Activated CD8-positive, alpha-beta memory T cell treated with anti-CD3 and anti-CD28 coated beads for 36 hours (primary cell): ENCODE results near the gene POFUT2. TPM values are rescaled to one million over a fixed set of nuclear protein-coding genes. Genes with fewer than 3 reads are reported as not detected.

Source experiments
- CTCF ChIA-PET: fragments of 350-600 bp; sonication (Branson Sonifier 250); formaldehyde crosslinking; loops from one replicate; lab custom pipeline; 2021; ENCODE audit warnings: antibody characterized with exemption; lab: Charles Lee
- POLR2A ChIA-PET: fragments of 350-600 bp; sonication (Branson Sonifier 250); formaldehyde crosslinking; loops from one replicate; lab custom pipeline; 2021; ENCODE audit warnings: antibody characterized with exemption; lab: Charles Lee
- total RNA-seq, 2 experiments: library from RNA; stranded (reverse); gene quantifications; one replicate each; pipeline ENCODE4 v1.2.3, GENCODE V29; 2021

Gene POFUT2
- total RNA-seq, 2 experiments from 2014 or later = 13.2 to 13.4 TPM

DNA sequence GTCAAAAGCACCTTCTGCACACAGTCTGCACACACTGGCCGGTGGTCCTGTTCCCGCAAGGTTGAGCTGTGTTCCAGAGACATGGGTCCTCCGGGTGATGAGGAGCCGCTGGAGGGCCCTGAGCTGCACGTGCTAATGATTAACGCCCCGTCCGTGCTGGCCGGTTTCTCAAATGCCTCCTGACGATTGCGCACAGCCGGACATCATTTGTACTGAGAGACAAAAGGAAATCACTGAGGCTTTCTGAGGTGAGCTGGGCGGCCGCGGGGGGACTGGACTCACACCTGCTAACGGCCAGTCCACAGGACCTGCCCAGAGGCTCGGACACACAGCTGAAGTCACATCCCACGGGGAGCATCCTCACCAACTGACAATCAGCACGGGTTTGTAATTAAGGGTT lies 29.2 kb downstream of the POFUT2 start:
- ChIA-PET CTCF (interaction anchor here (0.8 to 1.3 kb wide), 2 partner anchors 12 to 118 kb away, joined by 3 to 5 read pairs; no protein-coding TSS in a partner anchor), POLR2A (no interaction called here)

- CTCF ChIA-PET = interaction anchor here (0.8 to 1.3 kb wide), 2 partner anchors 13 to 117 kb away, joined by 3 to 5 read pairs; no protein-coding TSS in a partner anchor
- POLR2A ChIA-PET = no interaction called here
Observed at GRCh38 chr21:45257673-45258341, 29.9 kb downstream of the POFUT2 start.

- POLR2A ChIA-PET = no interaction called here
Observed at GRCh38 chr21:45256912-45257672, 30.6 kb downstream of the POFUT2 start.

DNA sequence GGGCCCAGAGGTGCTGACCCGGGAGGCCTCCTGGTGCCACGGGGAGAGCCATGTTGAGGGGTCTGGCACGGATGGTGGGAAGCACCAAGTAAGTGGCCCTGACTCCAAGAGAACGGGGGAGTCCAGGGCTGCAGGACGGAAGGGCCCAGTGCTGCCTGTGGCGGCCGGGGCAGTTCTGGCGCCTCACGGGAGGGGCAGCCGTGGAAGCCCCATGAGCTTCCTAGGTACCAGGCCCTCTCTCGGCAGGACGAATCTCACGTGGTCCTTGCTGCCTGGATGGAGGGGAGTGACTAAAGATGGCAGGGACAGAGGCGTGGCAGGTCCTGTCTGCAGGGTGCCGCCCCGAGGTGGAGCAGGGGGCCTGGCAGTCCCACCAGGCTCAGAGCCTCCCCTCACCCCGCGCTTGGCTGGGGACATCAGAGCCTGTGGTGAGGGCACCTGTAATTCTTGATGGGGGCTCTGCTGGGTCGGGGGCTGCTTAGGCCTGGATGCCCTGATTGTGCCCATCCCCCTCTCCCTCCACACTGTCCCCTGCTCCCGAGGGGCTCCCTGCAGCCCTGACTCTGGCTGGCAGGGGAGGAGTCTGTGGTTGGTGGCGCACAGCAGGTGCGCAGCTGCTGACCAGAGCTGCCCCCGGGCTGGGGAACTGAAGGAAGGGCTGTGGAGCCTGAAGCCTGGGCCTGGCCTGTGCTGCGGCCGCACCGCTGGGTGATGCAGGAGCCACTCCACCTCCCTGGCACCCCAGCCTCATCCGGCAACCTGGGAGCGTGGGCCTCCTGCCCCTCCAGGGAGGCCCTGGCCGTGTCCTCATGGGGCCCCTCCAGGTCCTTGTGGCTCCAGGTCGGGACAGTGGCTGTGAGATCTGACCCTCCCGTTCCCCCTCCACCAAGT lies 31.4 kb downstream of the POFUT2 start:
- ChIA-PET POLR2A (no interaction called here), CTCF (no interaction called here)

More at GRCh38 chr21:45256912-45257672, 30.6 kb downstream of the POFUT2 start:
- CTCF ChIA-PET = interaction anchor here (0.5 to 1.3 kb wide), 2 partner anchors 13 to 48 kb away, joined by 3 to 5 read pairs; no protein-coding TSS in a partner anchor

DNA sequence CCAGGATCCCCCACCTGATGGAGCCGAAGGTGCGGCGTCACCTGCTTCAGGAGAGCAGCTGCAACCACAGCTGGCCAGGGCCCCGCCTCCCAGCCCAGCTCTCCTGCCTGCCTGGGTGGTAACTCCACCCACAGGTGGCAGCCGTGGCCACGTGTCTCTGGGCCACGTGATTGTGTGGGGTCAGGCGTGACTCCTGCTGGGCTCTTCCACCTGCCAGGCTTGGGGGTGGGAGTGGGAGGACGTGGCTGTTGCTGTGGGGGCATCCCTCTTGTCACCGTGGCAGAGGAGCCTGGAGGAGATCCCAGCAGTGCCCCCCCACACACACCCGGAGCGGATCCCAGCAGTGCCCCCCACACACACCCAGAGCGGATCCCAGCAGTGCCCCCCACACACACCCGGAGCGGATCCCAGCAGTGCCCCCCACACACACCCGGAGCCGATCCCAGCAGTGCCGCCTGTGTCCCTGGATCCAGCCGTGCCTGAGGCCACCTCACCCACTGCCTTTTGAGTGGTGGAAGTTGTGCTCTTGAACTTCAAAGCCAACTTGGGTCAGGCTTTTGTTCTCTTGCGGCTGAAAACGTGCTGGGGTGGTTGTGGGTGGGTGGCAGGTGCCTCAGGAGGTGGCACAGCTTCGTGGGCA lies 32.2 kb downstream of the POFUT2 start:
- POLR2A ChIA-PET = no interaction called here
- CTCF ChIA-PET = no interaction called here

DNA sequence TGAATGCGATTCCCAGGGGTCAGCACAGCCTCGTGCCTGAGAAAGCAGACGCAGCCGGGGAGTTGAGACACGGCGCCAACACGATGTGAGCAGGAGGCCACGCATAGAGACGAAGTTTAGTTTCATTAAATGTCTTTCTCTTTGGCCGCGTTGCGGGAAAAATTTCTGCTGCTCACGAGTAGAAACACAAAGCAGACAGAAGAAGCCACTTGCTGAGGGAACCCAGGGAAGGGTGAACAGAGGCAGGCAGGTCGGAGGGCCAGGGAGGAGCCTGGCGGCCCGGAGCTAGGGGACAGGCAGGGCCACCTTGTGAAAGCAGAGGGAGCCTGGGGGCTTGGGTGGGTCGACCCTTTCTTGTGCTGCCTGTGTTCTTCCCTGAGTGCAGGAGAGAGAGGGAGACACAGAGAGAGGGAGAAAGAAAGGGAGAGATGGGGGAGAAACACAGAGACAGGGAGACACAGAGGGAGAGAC lies 33.2 kb downstream of the POFUT2 start:
- POLR2A ChIA-PET = interaction anchor here (0.7 kb wide), 1 partner anchor 180 kb away, joined by 11 read pairs; no protein-coding TSS in a partner anchor
- CTCF ChIA-PET = no interaction called here

GRCh38 chr21:45253633-45254459 lies 33.8 kb downstream of the POFUT2 start:
- ChIA-PET POLR2A (no interaction called here), CTCF (no interaction called here)

- ChIA-PET POLR2A (no interaction called here), CTCF (no interaction called here)
Observed at GRCh38 chr21:45253180-45253579, 34.5 kb downstream of the POFUT2 start.

GRCh38 chr21:45252448-45252925 lies 35.2 kb downstream of the POFUT2 start:
- ChIA-PET CTCF (no interaction called here), POLR2A (no interaction called here)

DNA sequence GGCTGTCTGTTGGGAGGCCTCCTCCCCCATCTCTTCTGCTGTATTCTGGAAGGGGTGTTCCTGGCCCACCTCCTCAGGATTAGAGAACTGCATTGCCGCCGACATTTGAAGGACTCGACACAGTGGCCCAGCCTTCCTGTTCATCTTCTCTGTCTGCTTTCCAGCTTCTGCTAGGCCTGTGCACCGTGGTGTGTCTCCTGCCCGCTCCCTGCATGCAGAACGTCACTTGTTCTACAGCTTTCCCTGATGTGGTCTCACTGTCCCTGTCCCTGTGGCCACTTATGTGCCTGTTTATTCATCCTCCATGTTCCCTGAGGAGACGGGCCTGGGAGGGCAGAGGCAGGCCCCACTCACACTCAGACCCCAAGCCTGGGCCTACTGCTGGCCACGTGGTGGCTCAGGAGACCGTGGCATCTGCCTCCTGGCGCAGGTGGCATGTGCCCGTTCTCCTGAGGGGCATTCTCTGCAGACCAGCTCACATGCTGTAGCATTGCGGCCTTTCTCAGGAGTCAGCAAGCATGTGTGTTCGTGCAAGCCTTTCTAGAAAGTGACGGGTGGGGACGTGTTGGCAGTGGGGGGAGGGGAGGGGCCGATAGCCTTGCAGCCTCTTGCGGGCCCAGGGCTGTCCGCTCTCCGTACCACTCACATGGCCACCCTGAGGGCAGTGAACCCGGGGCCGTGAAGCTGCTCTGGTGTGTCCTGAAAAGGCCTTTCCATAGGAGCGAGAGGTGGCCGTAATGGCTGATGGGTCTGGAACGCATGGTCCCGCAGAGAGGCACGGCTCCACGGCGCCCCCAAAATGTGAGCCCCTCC lies 35.9 kb downstream of the POFUT2 start:
- POLR2A ChIA-PET = no interaction called here
- CTCF ChIA-PET = interaction anchor here (0.6 kb wide), 1 partner anchor 123 kb away, joined by 3 read pairs; no protein-coding TSS in a partner anchor

DNA sequence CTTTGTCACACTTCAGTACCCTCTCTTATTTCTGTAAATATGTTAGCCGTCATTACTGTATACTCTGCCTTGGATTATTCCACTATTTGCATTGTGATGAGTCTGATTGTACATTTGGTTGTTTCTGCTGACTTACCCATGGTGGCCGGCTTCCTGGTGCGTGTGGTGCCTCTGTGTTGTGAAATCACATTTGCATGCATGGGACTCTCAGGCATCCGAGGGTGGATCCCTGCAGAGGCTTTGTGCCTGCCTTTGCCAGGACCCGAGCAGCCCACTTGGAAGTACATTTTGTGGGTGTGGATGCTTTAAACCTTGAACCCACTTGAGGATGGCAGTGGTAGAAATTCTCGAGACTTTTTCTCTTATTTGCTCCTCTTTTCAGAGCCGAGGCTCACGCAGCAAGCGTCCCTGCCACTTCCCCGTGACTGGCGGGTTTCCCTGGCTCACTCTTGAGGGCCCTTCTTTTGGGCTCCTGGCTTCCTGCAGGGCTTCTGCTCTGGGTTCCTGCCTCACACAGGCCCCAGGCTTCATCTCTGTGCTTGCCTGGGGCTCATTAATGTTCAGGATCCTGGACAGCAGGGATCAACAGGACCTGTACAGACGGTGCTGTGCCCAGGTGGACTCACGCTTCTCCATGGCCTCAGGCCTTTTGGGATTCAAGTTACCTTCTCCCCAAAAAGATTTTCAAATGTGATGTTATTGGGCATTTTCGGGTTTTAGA lies 36.6 kb downstream of the POFUT2 start:
- ChIA-PET POLR2A (no interaction called here), CTCF (interaction anchor here (0.6 kb wide), 1 partner anchor 122 kb away, joined by 3 read pairs; no protein-coding TSS in a partner anchor)

DNA sequence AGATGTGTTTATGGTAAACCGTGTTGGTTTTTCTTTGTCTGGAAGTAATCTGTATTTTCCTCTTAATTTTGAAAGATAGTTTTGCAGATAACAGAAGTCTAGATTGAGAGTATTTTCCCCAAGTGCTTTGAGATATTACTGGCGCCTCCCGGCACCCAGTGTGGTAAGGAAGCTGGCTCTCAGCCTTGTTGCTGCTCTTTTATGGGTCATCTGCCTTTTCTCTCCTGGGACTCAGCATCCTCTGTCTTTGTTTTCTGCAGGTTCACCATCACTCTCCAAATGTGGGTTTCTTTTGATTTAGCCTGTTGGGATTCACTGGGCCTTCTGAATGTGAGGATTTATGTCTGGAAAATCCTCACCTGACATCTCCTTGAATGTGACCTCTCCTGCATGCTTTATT lies 37.4 kb downstream of the POFUT2 start:
- ChIA-PET CTCF (no interaction called here), POLR2A (no interaction called here)

DNA sequence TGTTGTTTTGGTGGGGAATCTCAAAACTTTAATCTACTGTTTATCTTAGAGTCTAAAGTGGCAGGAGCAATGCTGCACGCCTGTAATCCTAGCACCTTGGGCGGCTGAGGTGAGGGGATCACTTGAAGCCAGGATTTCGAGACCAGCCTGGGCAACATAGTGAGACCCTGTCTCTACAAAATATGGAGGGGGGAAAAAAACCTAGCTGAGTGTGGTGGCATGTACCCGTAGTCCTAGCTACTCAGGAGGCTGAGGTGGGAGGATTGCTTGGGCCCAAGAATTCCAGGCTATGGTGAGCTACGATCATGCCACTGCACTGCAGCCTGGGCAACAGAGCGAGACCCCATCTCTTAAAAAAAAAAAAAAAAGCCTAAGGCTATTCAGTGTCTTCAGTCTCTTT lies 38.1 kb downstream of the POFUT2 start:
- CTCF ChIA-PET = no interaction called here
- POLR2A ChIA-PET = no interaction called here

DNA sequence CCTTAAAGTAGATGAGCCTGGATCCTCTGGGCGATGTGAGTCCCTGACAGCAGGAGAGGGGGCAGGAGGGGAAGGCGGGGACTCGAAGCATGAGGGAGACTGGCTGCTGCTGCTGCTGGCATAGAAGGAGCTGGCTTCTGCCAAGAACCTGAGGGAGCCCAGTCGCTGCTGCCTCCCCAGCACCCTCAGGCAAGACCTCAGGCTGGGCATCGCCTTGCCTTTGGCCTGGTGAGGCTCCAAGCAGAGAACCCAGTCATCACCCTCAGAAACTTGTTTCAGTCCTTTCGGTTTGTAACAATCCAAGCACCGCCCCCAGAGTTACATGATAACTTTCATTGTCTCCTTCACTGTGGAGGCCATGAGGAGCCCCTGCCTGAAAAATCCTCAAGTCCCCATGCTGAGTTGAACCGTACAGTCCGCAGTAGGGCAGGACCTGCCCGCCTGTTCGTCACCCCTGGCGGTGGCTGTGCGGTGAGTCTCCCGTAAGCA lies 38.8 kb downstream of the POFUT2 start:
- ChIA-PET POLR2A (interaction anchor here (0.6 kb wide), 1 partner anchor 25 kb away, joined by 3 read pairs; no protein-coding TSS in a partner anchor), CTCF (no interaction called here)

DNA sequence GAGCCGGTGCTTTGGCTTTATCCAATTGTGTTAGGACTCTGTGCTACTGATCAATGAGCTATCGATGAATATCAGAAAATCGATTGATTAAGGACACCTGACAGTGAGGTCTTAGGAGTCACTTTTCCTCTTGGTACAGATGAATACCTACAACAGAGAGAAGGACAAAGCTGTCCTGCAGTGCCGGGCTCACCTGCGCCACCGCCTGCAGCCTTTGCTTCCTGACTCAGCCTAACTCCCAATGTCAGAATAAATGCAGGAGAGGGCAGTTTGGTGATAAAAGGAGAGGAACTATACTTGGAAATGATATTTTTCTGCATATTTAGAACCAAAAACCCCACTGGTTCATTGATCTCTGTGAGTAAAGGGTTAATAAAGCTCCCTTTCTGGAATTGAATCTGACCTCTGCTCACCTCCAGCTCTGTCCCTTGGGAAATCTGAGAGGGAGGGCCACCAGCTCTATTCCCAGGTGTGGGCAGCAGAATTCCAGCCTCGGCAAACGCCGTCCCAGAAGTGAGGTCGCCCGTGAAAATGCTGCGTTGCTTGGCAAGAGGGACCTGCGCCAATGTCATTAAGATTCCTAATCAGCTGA lies 39.3 kb downstream of the POFUT2 start:
- POLR2A ChIA-PET = no interaction called here
- CTCF ChIA-PET = no interaction called here
